ENCODE measurements around the gene SIK3. TPM values are rescaled to one million over a fixed set of nuclear protein-coding genes. Genes with fewer than 3 reads are reported as not detected.

Gene SIK3
- total RNA-seq, 2 experiments from 2014 or later: 81.4 to 86.1 TPM

DNA sequence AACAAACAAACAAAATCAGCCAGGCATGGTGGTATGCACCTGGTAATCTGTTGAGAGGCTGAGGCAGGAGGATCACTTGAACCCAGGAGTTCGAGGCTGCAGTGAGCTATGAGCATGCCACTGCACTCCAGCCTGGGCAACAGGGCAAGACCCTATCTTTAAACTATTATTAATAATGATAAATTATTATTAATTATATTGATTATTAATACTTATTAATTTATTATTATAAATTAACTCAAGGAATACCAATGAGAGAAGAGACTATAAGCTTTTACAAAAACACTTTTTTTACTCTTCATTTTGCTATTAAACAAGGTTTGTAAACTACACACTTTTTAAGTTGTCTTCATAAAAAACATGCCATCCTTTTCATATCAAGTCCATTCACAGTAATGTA is 163.1 kb downstream of the SIK3 start:
- Histone ChIP-seq H3K4me1 (ENCODE audit: insufficient read depth, low read length) (peaks cover 32% of the 10 kb centered on the region), H3K36me3 (ENCODE audit: insufficient read depth, low read length) (peaks cover 6% of the 10 kb centered on the region), H3K4me3 (ENCODE audit: low read length) (no peak overlapping the region), H3K27ac (ENCODE audit: low read depth in 1 of 2, low read length in 2 of 2) (no peak overlapping the region), H3K27me3 (ENCODE audit: control insufficient read depth in 1 of 2, insufficient read depth in 2 of 2, low read length in 2 of 2) (no peaks in the 10 kb centered on the region), H3K9me3 (ENCODE audit: control insufficient read depth in 1 of 2, insufficient read depth in 1 of 2, low read length in 2 of 2) (no peaks in the 10 kb centered on the region)
- ATAC-seq (ENCODE audit: poor library complexity) (no peak), DNase-seq (no peak)
- H3K36me3 Mint-ChIP-seq (ENCODE audit: low read depth): peaks cover 21% of the 10 kb centered on the region
- intact Hi-C loops (cut with DNase I, micrococcal nuclease): no loop called here
- ChIA-PET CTCF (no interaction called here), POLR2A (no interaction called here)
- no peak for TF ChIP-seq CTCF (IDR thresholded peaks at IDR 0.05)
- H3K4me1 Mint-ChIP-seq (ENCODE audit: low read depth): peaks cover 47% of the 10 kb centered on the region
- H3K27ac Mint-ChIP-seq: no peak overlapping the region
- H3K4me3 Mint-ChIP-seq: no peak overlapping the region
- H3K9me3 Mint-ChIP-seq: peaks cover 3% of the 10 kb centered on the region
- no peaks in the 10 kb centered on the region for H3K27me3 Mint-ChIP-seq

- Mint-ChIP-seq H3K27ac (peak overlapping the region; percentile 90), H3K9me3 (peaks cover 3% of the 10 kb centered on the region), H3K27me3 (no peaks in the 10 kb centered on the region), H3K36me3 (ENCODE audit: low read depth) (peaks cover 15% of the 10 kb centered on the region), H3K4me3 (no peak overlapping the region), H3K4me1 (ENCODE audit: low read depth) (peaks cover 56% of the 10 kb centered on the region)
- CTCF ChIA-PET: interaction anchor here (0.6 to 1.6 kb wide), 4 partner anchors 14 to 172 kb away, joined by 3 to 4 read pairs (median 3); no protein-coding TSS in a partner anchor
- no peak for ATAC-seq (ENCODE audit: poor library complexity)
- H3K36me3 ChIP-seq (ENCODE audit: insufficient read depth, low read length): peaks cover 6% of the 10 kb centered on the region
- TF ChIP-seq CTCF (IDR thresholded peaks at IDR 0.05): no peak
- H3K9me3 ChIP-seq (ENCODE audit: control insufficient read depth in 1 of 2, insufficient read depth in 1 of 2, low read length in 2 of 2): no peaks in the 10 kb centered on the region
- POLR2A ChIA-PET: no interaction called here
- no peak for DNase-seq
- H3K27me3 ChIP-seq (ENCODE audit: control insufficient read depth in 1 of 2, insufficient read depth in 2 of 2, low read length in 2 of 2): no peaks in the 10 kb centered on the region
- peaks cover 39% of the 10 kb centered on the region for H3K4me1 ChIP-seq (ENCODE audit: insufficient read depth, low read length)
- intact Hi-C loops (cut with DNase I, micrococcal nuclease): loop anchor here in 1 of 2 experiments (5.0 kb wide), 2 partner anchors 38 to 93 kb away; no protein-coding TSS in a partner anchor
- peak overlapping the region in 1 of 2 donors; percentile 32 for H3K27ac ChIP-seq (ENCODE audit: low read depth in 1 of 2, low read length in 2 of 2)
- H3K4me3 ChIP-seq (ENCODE audit: low read length): no peak overlapping the region
These were observed 164.3 kb downstream of the SIK3 start for GRCh38 chr11:116933961-116934360.

DNA sequence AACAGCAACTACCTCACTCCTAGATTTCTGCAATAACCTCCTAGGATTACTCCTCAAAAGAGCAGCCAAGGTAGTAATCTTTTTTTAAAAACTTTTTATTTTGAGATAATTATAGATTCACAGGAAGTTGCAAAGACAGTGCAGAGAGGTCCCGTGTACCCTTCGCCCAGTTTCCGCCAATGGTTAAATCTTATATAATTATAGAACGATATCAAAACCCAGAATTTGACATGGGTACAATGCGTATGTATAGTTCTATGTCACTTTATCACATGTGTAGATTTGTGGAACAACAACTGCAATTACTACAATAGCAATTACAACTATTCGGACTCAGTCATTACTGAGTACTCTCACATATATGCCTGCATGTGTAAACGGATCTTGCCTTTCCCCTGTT is 166.0 kb downstream of the SIK3 start:
- TF ChIP-seq CTCF (IDR thresholded peaks at IDR 0.05): no peak
- Histone ChIP-seq H3K4me3 (ENCODE audit: low read length) (peak overlapping the region; percentile 24), H3K4me1 (ENCODE audit: insufficient read depth, low read length) (peaks cover 49% of the 10 kb centered on the region), H3K27me3 (ENCODE audit: control insufficient read depth in 1 of 2, insufficient read depth in 2 of 2, low read length in 2 of 2) (no peaks in the 10 kb centered on the region), H3K27ac (ENCODE audit: low read depth in 1 of 2, low read length in 2 of 2) (peak overlapping the region; percentile 79 to 94), H3K9me3 (ENCODE audit: control insufficient read depth in 1 of 2, insufficient read depth in 1 of 2, low read length in 2 of 2) (no peaks in the 10 kb centered on the region), H3K36me3 (ENCODE audit: insufficient read depth, low read length) (peaks cover 6% of the 10 kb centered on the region)
- peak overlapping the region; percentile 90 for H3K27ac Mint-ChIP-seq
- peak overlapping the region; percentile 63 for H3K4me3 Mint-ChIP-seq
- CTCF ChIA-PET: no interaction called here
- peaks cover 3% of the 10 kb centered on the region for H3K9me3 Mint-ChIP-seq
- DNase-seq (peak in 2 of 14 experiments; percentile 24 to 61), ATAC-seq (ENCODE audit: poor library complexity) (no peak)
- H3K27me3 Mint-ChIP-seq: no peaks in the 10 kb centered on the region
- peaks cover 15% of the 10 kb centered on the region for H3K36me3 Mint-ChIP-seq (ENCODE audit: low read depth)
- H3K4me1 Mint-ChIP-seq (ENCODE audit: low read depth): peaks cover 74% of the 10 kb centered on the region
- intact Hi-C loops (cut with DNase I, micrococcal nuclease): loop anchor here in 1 of 2 experiments (5.0 kb wide), 2 partner anchors 40 to 95 kb away; no protein-coding TSS in a partner anchor
- POLR2A ChIA-PET: interaction anchor here (1.0 to 2.4 kb wide), 4 partner anchors 30 to 166 kb away, joined by 4 to 22 read pairs (median 6); partner anchors contain the start of gene SIK3

All from CD4-positive, alpha-beta T cell (primary cell).